Activated T-cell treated with anti-CD3 and anti-CD28 coated beads, Interleukin-2, amount 50 U/mL, for 72 hours (primary cell): ENCODE results near the gene BCO1. TPM values are rescaled to one million over a fixed set of nuclear protein-coding genes. Genes with fewer than 3 reads are reported as not detected.
A peak's percentile ranks its signal among the peaks of the same experiment; 100 is the strongest.

Source experiments
- ATAC-seq, 2 donors: fragments of 150-1000 bp; cut with Tn5 transposase; replicated peaks in 1 of 2; 2 replicates each; pipeline ENCODE4 v1.10.0; 2021; ENCODE audit warnings: moderate library complexity in 2 of 2, mild to moderate bottlenecking in 1 of 2
- DNase-seq, 2 donors: peaks; one replicate each; pipeline ENCODE4 v3.0.0; 2021 to 2022; ENCODE audit warnings: mixed read lengths in 1 of 2
- H3K27ac Mint-ChIP-seq: one replicate; pipeline ENCODE4 v1.8.0; 2022; ENCODE audit warnings: mild to moderate bottlenecking, moderate library complexity, mixed read lengths
- H3K27me3 Mint-ChIP-seq: one replicate; pipeline ENCODE4 v1.8.0; 2022; ENCODE audit warnings: low read depth, mixed read lengths
- H3K36me3 Mint-ChIP-seq, 2 donors: one replicate each; pipeline ENCODE4 v1.8.0; 2022; ENCODE audit warnings: mixed read lengths in 2 of 2, mild to moderate bottlenecking in 1 of 2; ENCODE audit not compliant: insufficient read depth in 2 of 2
- H3K4me1 Mint-ChIP-seq: one replicate; pipeline ENCODE4 v1.8.0; 2022; ENCODE audit warnings: low read depth, mixed read lengths
- H3K4me3 Mint-ChIP-seq, 2 donors: one replicate each; pipeline ENCODE4 v1.8.0; 2022; ENCODE audit warnings: mild to moderate bottlenecking in 2 of 2, mixed read lengths in 2 of 2, moderate library complexity in 2 of 2
- H3K9me3 Mint-ChIP-seq, 2 donors: one replicate each; pipeline ENCODE4 v1.8.0; 2022; ENCODE audit warnings: mixed read lengths in 2 of 2
- total RNA-seq, 2 donors: library from RNA; stranded (reverse); gene quantifications; one replicate each; pipeline ENCODE4 v1.2.3, GENCODE V29; 2022

The BCO1 gene
- total RNA-seq, 2 donors from 2014 or later, result not detected

DNA sequence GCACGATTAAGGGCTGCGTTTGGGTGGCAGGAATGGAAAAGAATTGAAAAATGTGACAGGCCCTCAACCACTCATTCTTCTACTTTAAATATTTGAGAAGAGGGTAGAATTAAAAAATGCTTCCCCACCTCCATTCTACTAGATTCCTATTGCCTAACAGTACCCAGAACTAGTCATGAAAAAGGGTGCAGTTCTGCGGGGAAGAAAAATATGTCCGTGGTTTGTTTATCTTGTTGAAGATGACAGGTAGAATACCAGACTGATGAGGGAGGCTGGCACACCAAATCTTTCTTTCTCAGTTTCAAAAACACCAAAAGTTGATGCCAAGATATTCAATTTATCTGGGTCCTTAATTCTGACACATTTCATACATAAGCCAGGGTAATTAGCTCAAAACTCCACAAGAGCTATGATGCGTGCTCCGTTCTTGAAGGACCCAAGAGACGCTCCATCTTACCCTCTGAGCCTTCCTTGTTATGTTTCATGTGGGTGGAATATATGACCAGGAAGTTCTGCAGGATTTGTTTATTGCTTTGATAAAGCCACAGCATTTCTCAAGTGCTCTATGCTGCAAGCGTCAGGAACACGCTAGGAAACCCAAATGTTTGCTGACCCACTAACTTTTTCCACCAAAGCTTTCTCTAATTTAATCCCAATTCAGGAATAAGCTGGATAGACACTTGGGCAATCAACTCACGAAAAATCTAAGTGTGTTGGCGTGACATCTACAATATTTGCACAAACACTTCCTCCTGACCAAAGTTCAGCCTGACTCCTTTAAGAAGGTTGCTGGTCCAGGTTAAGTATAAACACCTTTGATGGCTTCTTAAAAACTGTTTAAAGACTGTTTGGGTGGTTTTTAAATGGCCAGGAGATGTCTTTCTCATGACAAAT lies 55.7 kb downstream of the BCO1 start:
- Mint-ChIP-seq H3K36me3 (no peaks in the 10 kb centered on the region), H3K27me3 (peaks cover 25% of the 10 kb centered on the region), H3K4me1 (no peaks in the 10 kb centered on the region), H3K27ac (no peak overlapping the region), H3K9me3 (no peaks in the 10 kb centered on the region), H3K4me3 (no peak overlapping the region)
- DNase-seq (no peak), ATAC-seq (no peak)

DNA sequence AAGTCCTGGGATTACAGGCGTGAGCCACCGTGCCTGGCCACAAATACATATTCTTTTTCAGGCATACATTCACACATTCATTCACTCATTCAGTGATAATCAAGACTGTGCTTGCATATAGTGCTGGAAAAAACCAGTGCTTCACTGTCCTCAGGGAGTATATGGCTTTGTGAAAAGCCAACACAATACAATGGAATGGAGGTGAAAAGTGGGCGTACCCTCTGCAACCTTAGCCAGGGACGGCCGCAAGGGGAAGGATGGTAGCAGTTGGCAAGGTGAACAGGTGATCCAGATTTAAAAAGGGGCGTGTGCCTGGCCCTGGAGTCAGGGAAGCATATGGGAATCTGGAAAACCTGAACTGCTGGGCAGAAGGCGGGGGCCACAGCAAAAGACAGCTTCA lies 58.1 kb downstream of the BCO1 start:
- Mint-ChIP-seq H3K27me3 (peaks cover 19% of the 10 kb centered on the region), H3K27ac (no peak overlapping the region), H3K9me3 (no peaks in the 10 kb centered on the region), H3K36me3 (no peaks in the 10 kb centered on the region), H3K4me1 (no peaks in the 10 kb centered on the region), H3K4me3 (no peak overlapping the region)
- no peak for DNase-seq
- ATAC-seq, result no peak

DNA sequence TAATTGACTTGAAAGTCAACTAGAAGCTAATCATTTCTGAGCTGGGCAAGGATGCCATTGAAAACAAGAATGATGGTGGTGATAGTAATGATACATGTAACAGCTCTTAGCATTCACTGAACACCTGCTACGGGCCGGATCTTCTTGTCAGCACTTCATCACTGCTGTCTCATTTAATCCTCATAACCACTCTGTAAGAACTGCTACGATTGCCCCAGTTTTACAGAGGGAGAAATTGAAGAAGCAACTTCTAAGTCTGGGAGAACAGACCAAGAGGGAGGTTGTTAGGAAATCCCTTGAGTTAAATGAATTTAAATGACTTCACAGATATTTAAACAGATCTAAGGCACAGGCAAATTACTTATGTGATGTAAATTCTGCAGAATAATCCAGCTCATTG lies 69.3 kb downstream of the BCO1 start:
- no peak overlapping the region for H3K4me3 Mint-ChIP-seq

DNA sequence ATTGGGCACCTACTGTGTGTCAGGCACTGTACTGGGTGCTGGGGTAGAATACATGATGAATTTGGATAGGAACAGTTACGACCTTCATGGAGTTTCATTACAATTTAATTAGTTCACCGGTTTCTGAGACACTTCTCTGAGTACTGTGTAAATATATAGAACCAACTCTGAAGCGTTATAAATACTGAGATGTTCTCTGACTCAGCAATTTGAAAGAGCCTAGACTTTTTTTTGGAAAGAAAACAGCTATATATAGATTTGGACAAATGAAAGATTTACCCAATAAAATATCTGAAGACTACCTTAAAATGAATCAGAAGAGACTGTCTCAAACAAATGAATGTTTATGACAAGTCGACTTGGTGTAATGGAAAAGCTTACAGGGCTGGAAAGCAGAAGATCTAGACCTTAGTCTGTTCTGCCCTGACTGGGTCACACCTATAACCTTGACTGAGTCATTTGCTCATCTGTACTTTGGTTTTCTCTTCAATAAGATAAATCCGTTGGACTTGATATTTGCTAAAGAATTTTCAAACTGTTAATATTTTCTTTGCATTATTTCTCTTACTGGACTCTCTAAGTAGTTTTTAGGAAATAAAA lies 71.7 kb downstream of the BCO1 start:
- Mint-ChIP-seq H3K27me3 (no peaks in the 10 kb centered on the region), H3K4me1 (peaks cover 67% of the 10 kb centered on the region), H3K4me3 (peak overlapping the region in 1 of 2 donors; percentile 47), H3K36me3 (peaks cover 3% of the 10 kb centered on the region in 2 donors), H3K9me3 (no peaks in the 10 kb centered on the region), H3K27ac (peak overlapping the region; percentile 72)
- ATAC-seq (peak; percentile 41 to 50), DNase-seq (peak in 1 of 2 donors; percentile 21)

More for the DNA sequence above, 69.3 kb downstream of the BCO1 start:
- DNase-seq (no peak), ATAC-seq (peak in 1 of 2 donors; percentile 43)
- no peaks in the 10 kb centered on the region for H3K9me3 Mint-ChIP-seq
- no peaks in the 10 kb centered on the region for H3K27me3 Mint-ChIP-seq
- peaks cover 49% of the 10 kb centered on the region for H3K4me1 Mint-ChIP-seq
- H3K36me3 Mint-ChIP-seq, result no peaks in the 10 kb centered on the region
- H3K27ac Mint-ChIP-seq, result peak overlapping the region; percentile 69

DNA sequence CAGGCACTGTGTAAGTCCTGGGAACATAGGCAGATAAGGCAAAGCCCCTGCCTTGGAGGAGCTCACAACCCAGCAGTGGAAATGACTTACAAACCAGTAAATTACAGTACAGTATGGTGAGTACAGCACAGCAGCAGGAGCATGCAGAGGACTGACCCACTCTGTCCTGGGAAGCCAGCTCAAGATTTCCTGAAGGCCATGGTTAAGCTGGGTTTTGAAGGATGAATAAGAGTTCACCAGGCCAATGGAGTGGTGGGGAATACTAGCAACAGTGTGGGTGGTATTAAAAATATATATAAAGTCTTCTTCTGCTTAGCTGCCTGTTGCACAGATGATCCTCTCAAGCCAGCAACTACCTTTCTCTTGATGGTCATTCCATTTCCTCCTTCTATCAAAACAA lies 73.3 kb downstream of the BCO1 start:
- H3K9me3 Mint-ChIP-seq, result no peaks in the 10 kb centered on the region
- H3K4me3 Mint-ChIP-seq, result no peak overlapping the region
- H3K36me3 Mint-ChIP-seq, result peaks cover 3% of the 10 kb centered on the region in 2 donors
- peaks cover 76% of the 10 kb centered on the region for H3K4me1 Mint-ChIP-seq
- ATAC-seq (no peak), DNase-seq (no peak)
- H3K27ac Mint-ChIP-seq, result no peak overlapping the region
- no peaks in the 10 kb centered on the region for H3K27me3 Mint-ChIP-seq

DNA sequence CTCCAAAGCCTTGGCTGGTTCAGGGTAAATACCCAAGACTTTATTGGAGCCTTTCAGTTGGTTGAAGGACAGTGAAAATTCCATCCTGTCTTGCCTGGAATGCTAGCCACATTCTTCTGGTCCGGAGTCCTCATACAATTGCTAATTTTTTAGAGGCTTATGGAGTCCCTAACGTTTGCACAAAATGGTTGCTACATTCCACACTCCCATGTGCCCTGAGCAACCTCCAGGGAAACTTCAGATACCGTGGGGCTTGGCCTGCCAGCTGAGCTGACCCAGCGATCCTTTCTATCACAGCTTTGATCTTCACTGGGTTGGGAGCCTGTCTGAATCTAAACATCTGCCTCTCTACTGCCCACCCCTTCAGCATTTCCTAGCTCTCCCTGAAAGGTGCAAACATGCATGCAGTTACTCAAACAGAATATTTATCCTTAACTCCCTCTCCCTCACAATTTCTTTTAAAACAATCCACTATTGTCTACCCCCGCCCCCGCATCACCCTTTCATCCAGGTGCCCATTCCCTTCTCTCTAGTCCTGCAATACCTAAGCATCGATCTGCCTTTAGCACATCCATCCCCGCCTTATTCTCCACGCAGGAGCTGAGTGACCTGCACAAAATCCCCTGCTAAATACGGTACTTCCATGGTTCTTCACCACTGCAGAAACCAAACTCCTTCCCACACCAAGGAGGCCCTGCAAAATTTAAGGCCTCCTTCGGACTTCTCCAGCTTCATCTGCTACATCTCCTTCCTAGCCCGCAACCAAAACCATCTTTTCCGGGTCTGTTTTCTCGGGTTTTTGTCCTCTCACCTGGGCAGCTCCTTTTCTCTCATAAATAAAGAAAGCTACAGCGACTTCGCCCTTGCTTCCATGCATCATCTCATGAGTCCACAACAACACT lies 75.5 kb downstream of the BCO1 start:
- peak overlapping the region; percentile 92 for H3K27ac Mint-ChIP-seq
- H3K4me3 Mint-ChIP-seq, result peak overlapping the region; percentile 98 to 99
- no peak for DNase-seq
- H3K36me3 Mint-ChIP-seq, result peaks cover 3% of the 10 kb centered on the region in 2 donors
- no peaks in the 10 kb centered on the region for H3K27me3 Mint-ChIP-seq
- ATAC-seq, result no peak
- peaks cover 81% of the 10 kb centered on the region for H3K4me1 Mint-ChIP-seq
- H3K9me3 Mint-ChIP-seq, result no peaks in the 10 kb centered on the region

DNA sequence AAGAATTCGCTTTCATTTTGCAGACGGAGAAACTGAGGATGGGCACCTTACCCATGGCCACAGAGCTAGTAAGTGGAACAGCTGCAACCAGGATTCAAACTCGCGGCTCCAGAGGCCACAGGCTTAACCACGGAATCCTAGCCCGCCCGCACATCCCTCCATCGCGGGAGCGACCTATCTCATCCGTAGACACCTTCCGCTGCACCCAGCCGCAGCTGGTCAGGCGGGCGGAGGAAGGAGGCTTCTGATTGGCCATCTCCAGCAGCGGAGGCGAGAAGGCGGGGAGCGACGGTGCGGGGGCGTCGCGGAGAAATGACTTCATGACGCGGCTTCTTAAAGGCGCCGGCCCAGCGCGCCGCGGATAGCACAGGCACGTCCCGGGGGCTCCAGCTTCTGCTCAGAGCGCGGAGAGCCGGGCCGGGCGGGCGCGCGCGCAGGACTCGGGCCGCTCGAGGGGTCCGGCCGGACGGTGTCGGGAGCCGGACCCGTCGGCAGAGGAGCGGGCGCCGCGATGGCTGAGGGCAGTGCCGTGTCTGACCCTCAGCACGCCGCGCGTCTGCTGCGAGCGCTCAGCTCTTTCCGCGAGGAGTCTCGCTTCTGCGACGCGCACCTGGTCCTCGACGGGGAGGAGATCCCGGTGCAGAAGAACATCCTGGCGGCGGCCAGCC lies 76.2 kb downstream of the BCO1 start, which contains the start of gene GAN:
TSS of gene GAN (plus strand) at position 360 of the 668 bp plus-strand sequence. CDS start at position 512, 152 bp downstream.
- H3K36me3 Mint-ChIP-seq, result peaks cover 3% of the 10 kb centered on the region in 2 donors
- DNase-seq (peak; percentile 96 to 97), ATAC-seq (peak; percentile 91 to 94)
- H3K27ac Mint-ChIP-seq, result peak within 1 kb of the TSS; percentile 92
- H3K4me3 Mint-ChIP-seq, result peak within 1 kb of the TSS; percentile 98 to 99
- peaks cover 80% of the 10 kb centered on the region for H3K4me1 Mint-ChIP-seq
- no peaks in the 10 kb centered on the region for H3K9me3 Mint-ChIP-seq
- no peaks in the 10 kb centered on the region for H3K27me3 Mint-ChIP-seq

DNA sequence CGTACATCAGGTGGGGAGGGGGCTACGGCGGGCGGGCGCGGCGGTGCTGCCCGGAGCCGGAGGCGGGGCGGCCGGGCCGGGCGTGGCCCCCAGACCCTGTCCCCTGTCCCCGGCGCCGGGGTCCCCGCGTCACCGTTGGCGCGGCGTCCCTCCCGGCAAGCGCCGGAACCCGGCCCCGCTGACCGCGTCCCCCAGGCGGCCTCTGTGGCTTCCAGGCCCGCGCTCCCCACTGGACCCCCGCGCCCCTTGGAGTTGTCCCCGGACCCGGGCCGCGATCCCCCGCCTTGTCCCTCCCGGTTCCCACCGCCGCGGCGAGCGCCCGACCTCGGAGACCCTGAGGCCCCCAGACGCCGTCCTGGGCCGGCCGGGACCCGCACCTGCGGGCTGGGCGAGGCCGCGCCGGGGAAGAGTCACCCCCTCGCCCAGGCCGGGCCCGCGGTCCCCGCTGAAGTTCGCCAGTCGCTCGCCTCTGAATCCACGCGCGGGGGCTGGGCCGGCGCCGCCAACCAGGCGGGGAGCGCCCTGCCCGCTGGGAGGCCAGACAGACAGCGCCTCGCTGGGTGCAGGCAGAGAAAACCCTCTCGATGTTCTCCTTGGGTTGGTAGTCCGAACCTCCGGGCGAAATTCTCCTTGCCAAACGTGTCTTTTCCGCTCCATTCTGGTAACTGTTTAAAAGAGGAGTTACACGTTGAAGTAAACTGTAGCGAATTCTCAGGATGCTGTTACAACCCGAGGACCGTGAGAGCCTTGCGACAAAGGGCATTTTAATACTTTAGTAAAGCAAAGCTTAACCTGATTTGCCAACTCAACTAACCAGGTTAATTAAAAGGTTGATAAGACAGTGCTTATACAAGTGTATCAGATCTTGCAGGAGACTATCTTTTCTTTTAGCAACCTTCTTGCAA lies 77.0 kb downstream of the BCO1 start:
- peaks cover 79% of the 10 kb centered on the region for H3K4me1 Mint-ChIP-seq
- ATAC-seq, result peak; percentile 32 to 42
- peak overlapping the region; percentile 88 for H3K27ac Mint-ChIP-seq
- H3K4me3 Mint-ChIP-seq, result peak overlapping the region; percentile 98 to 99
- no peaks in the 10 kb centered on the region for H3K9me3 Mint-ChIP-seq
- no peaks in the 10 kb centered on the region for H3K27me3 Mint-ChIP-seq
- H3K36me3 Mint-ChIP-seq, result peaks cover 3% of the 10 kb centered on the region in 2 donors
- DNase-seq, result peak; percentile 66 to 73

DNA sequence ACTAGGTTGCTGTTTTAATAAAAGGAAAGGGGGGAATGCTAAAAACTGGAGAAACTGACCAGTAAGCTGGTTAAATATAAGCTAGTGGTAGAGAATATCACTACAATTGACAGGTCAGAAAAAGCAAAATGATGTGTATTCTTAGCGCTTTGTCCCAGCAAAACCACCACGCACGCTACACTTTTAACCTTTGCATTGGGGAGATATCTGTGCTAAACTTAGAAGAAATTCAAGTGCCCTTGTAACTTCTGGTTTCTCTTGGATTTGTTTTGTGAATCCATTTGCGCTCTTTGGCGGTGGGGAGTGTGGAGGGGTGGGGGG lies 77.6 kb downstream of the BCO1 start:
- no peak for DNase-seq
- no peak for ATAC-seq
- Mint-ChIP-seq H3K27me3 (no peaks in the 10 kb centered on the region), H3K27ac (peak overlapping the region; percentile 88), H3K4me1 (peaks cover 79% of the 10 kb centered on the region), H3K4me3 (peak overlapping the region; percentile 83 to 95), H3K36me3 (peaks cover 3% of the 10 kb centered on the region in 2 donors), H3K9me3 (no peaks in the 10 kb centered on the region)

DNA sequence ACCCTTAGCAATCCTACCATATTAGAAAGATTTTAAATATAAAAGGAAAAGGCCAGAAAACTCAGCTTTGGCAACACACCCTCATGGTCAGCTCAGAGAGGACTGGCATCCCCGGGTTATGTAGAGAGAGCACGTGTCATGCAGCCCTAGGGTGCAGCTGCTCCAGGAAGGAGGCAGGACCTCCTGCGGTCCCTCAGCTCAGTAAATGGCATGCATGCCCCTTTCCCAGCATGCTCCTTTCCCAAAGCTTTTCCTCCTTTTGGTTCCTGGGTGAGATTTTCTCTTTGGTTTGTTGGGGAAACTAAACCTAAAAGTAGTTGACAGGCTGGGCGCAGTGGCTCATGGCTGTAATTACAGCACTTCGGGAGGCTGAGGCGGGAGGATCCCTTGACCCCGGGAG lies 80.2 kb downstream of the BCO1 start:
- H3K9me3 Mint-ChIP-seq, result no peaks in the 10 kb centered on the region

DNA sequence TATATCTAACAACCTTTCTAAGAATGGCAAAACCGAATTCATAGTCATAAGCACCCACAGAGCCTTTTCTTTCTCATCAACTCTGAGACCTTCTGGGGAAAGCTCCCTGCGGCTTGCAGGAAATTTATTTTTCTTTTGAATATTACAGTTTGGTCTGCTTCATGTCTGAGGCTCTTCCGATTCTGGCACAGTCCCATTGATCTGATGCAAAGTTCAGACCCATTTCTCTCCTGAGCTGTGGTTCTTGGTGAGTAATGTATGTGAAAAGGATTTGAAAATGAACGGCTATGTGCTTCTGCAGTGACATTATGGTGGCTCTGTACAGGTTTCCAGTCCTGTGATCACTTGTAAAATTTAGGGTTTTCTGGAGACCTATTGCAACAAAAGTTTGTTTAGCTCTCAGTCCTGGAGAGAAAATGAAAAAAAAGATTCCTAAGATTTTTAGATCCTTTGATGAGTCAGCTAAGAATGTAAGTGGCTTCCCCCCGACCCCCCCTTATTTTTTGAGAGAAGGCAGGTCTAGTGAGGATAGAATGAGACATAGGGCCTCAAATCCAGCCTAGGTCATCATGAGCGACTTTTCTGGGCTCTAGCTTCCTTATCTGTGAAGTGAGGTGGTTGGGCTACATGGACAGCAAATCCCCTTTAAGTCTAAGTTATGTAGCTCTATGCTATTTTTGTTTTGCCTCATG lies 80.9 kb downstream of the BCO1 start:
- H3K4me1 Mint-ChIP-seq, result peaks cover 74% of the 10 kb centered on the region
- H3K27ac Mint-ChIP-seq, result no peak overlapping the region
- no peak for DNase-seq
- no peaks in the 10 kb centered on the region for H3K27me3 Mint-ChIP-seq
- peaks cover 3 to 4% of the 10 kb centered on the region in 2 donors for H3K36me3 Mint-ChIP-seq
- H3K4me3 Mint-ChIP-seq, result peak overlapping the region in 1 of 2 donors; percentile 0
- no peaks in the 10 kb centered on the region for H3K9me3 Mint-ChIP-seq
- ATAC-seq, result no peak

More for the DNA sequence above, 80.2 kb downstream of the BCO1 start:
- H3K27me3 Mint-ChIP-seq, result no peaks in the 10 kb centered on the region
- no peak overlapping the region for H3K4me3 Mint-ChIP-seq
- peaks cover 3% of the 10 kb centered on the region in 2 donors for H3K36me3 Mint-ChIP-seq
- peak overlapping the region; percentile 60 for H3K27ac Mint-ChIP-seq
- DNase-seq (no peak), ATAC-seq (no peak)
- peaks cover 80% of the 10 kb centered on the region for H3K4me1 Mint-ChIP-seq
